NCI-H2029 (cell line): ENCODE results near the gene AGK.
"Not testable (repeated sequence)": the region's sequence is repeated elsewhere in the genome, so short reads cannot be mapped to it uniquely, and the experiment has no call there.

Experiments used
- DNase-seq: peaks from one replicate; lab custom pipeline; 2025; lab: John Stamatoyannopoulos, UW

Gene AGK

GRCh38 chr7:141676618-141677017, 125.4 kb downstream of the AGK start:
- DNase-seq = no peak

GRCh38 chr7:141679014-141679413, 127.8 kb downstream of the AGK start:
- DNase-seq = no peak

GRCh38 chr7:141685285-141686023, 134.2 kb downstream of the AGK start:
- DNase-seq = no peak

- DNase-seq = no peak
Observed at GRCh38 chr7:141686074-141686473, 134.9 kb downstream of the AGK start.

GRCh38 chr7:141686670-141687069, 135.5 kb downstream of the AGK start:
- DNase-seq = no peak

GRCh38 chr7:141688043-141688442, 136.8 kb downstream of the AGK start:
- no peak for DNase-seq

GRCh38 chr7:141689072-141689825, 138.0 kb downstream of the AGK start:
- DNase-seq = not testable (repeated sequence)

- DNase-seq = no peak
Observed at GRCh38 chr7:141691540-141691939, 140.3 kb downstream of the AGK start.

GRCh38 chr7:141691961-141692360, 140.8 kb downstream of the AGK start:
- no peak for DNase-seq

GRCh38 chr7:141693082-141693481, 141.9 kb downstream of the AGK start:
- DNase-seq = no peak

- DNase-seq = peak; percentile 79
Observed at GRCh38 chr7:141695803-141696289, 144.6 kb downstream of the AGK start.

- DNase-seq = no peak
Observed at GRCh38 chr7:141696348-141696747, 145.1 kb downstream of the AGK start.

- DNase-seq = no peak
Observed at GRCh38 chr7:141697211-141697871, 146.1 kb downstream of the AGK start.

- peak; percentile 40 for DNase-seq
Observed at GRCh38 chr7:141698247-141699015, 147.2 kb downstream of the AGK start.

GRCh38 chr7:141699860-141700259, 148.7 kb downstream of the AGK start:
- DNase-seq = no peak

- DNase-seq = no peak
Observed at GRCh38 chr7:141700296-141700847, 149.2 kb downstream of the AGK start.

GRCh38 chr7:141700848-141701371, 149.7 kb downstream of the AGK start:
- no peak for DNase-seq

- peak; percentile 12 for DNase-seq
Observed at GRCh38 chr7:141701489-141702046, 150.4 kb downstream of the AGK start.

GRCh38 chr7:141702047-141702567, 150.9 kb downstream of the AGK start, which contains the start of gene DENND11:
TSS of gene DENND11 (minus strand) at chr7:141702166. CDS start at chr7:141702153, 13 bp downstream.
- peak; percentile 44 for DNase-seq

- no peak for DNase-seq
Observed at GRCh38 chr7:141702892-141703291, 151.7 kb downstream of the AGK start.

GRCh38 chr7:141704112-141704511, 152.9 kb downstream of the AGK start:
- DNase-seq = no peak
